H1 (cell line): ENCODE measurements around the gene AIPL1. TPM values are rescaled to one million over a fixed set of nuclear protein-coding genes. Genes with fewer than 3 reads are reported as not detected.

ENCODE experiments used
- CBX5 ChIP-seq: fragments of 300-800, 300-1000 bp; sonication (generic); IDR thresholded peaks from 2 replicates; pipeline ENCODE4 v1.7.1; 2016; ENCODE audit warnings: antibody characterized with exemption, low read length, low read depth
- TAF7 ChIP-seq: optimal IDR thresholded peaks from 2 replicates; pipeline ENCODE3; 2011; ENCODE audit warnings: low read depth, mild to moderate bottlenecking, inconsistent platforms, low read length, moderate library complexity, borderline replicate concordance
- TEAD4 ChIP-seq: IDR thresholded peaks from 2 replicates; pipeline ENCODE4 v1.6.1; 2012; ENCODE audit warnings: low read depth, low read length, inconsistent platforms, mixed read lengths
- polyA plus RNA-seq, 7 experiments: library from polyadenylated mRNA; depleted of rRNA in 3 of 7; stranded (reverse) in 5 of 7; unstranded in 2 of 7; fragments of >200 nt in 5 of 7; fragments of 200-250 nt in 2 of 7; gene quantifications; 1 replicate in 5 of 7; 2 replicates in 1 of 7; 4 replicates in 1 of 7; pipeline versions ENCODE4 v1.2.1 to v1.2.3, GENCODE V29; 2011 to 2013; ENCODE audit warnings: missing spikeins in 2 of 7, mixed read lengths in 2 of 7
- total RNA-seq: library from RNA; stranded (reverse); fragmentation: NEBNext Ultra II Directional; extraction: Animal tissue kit (Norgen Biotek cat#: 25700); gene quantifications from 2 replicates; pipeline ENCODE4 v1.2.1, GENCODE V29; 2021
- TF ChIP-seq, protein P1 (sequence below): IDR thresholded peaks from 2 replicates; pipeline ENCODE4 v1.6.1; 2012; ENCODE audit warnings: inconsistent platforms

The AIPL1 gene
- total and polyA plus RNA-seq, 2 of the 8 experiments (the other 6 are each of a cell fraction or from before 2014, with no cell fraction given): 0.56 to 0.71 TPM

DNA sequence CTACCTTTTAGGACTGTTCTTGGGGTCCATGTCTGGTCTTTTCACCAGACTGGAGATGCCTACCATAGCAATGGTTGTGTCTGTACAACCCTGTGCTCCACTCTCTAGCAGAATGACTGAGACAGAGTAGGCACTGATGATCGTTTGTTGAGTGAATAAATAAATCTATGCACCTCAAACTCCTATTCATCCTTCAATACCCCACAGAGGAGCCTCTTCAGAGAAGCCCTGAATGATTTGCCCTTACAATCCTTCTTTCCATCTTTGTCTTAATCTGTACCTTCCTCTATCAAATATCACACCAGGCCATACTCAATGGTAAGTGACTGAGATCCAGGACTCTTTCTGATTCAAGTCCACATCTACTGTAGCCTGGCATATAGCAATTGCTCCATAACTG lies 32.6 kb upstream of the AIPL1 start (continued):
- no peak for TF ChIP-seq CBX5
- TF ChIP-seq, protein P1, sequence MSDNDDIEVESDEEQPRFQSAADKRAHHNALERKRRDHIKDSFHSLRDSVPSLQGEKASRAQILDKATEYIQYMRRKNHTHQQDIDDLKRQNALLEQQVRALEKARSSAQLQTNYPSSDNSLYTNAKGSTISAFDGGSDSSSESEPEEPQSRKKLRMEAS: no peak
- TF ChIP-seq TAF7: no peak
- no peak for TF ChIP-seq TEAD4
